IMR-90 (cell line): ENCODE results near the gene MAVS. TPM values are rescaled to one million over a fixed set of nuclear protein-coding genes. Genes with fewer than 3 reads are reported as not detected.
A peak's percentile ranks its signal among the peaks of the same experiment; 100 is the strongest.

Source experiments
- ATAC-seq: fragments of 200-7000 bp; cut with Tn5 transposase; 2 replicates; pipeline ENCODE4 v1.9.1; 2020; ENCODE audit warnings: low read depth, mild to moderate bottlenecking, moderate library complexity
- BruUV-seq: library from RNA; stranded (reverse); fragments of 400-500 nt; replicated peaks from 2 replicates; lab custom pipeline; 2021; lab: Mats Ljungman, UMichigan
- CTCF ChIA-PET: fragments of 300-600 bp; formaldehyde crosslinking; extraction: SDS; loops from one replicate; lab custom pipeline; 2021; ENCODE audit warnings: antibody characterized with exemption; lab: Yijun Ruan, JAX
- POLR2A ChIA-PET: fragments of 300-600 bp; sonication (Branson Sonifier 250); formaldehyde crosslinking; loops from one replicate; lab custom pipeline; 2022; ENCODE audit warnings: antibody characterized with exemption; ENCODE audit not compliant: unreplicated experiment; lab: Charles Lee
- DNase-seq: peaks from one replicate; pipeline ENCODE4 v3.0.0; 2013
- H2AFZ ChIP-seq: replicated peaks from 2 replicates; pipeline ENCODE3; 2013; ENCODE audit warnings: low read length, mild to moderate bottlenecking; ENCODE audit not compliant: poor library complexity
- H2AK5ac ChIP-seq: 2 replicates; pipeline ENCODE4 v1.6.1; 2013; ENCODE audit warnings: low read depth, low read length, inconsistent platforms
- H2AK9ac ChIP-seq: replicated peaks from 2 replicates; pipeline ENCODE3; 2013; ENCODE audit warnings: mild to moderate bottlenecking, low read depth, low read length, moderate library complexity; ENCODE audit not compliant: poor library complexity
- H2BK120ac ChIP-seq: 2 replicates; pipeline ENCODE4 v1.6.1; 2013; ENCODE audit warnings: low read depth, low read length, inconsistent platforms
- H2BK15ac ChIP-seq: 3 replicates; pipeline ENCODE4 v1.6.1; 2013; ENCODE audit warnings: low read depth, low read length, inconsistent platforms
- H2BK20ac ChIP-seq: 2 replicates; pipeline ENCODE4 v1.6.1; 2013; ENCODE audit warnings: low read depth, mild to moderate bottlenecking, inconsistent platforms, low read length, moderate library complexity
- H2BK5ac ChIP-seq: 2 replicates; pipeline ENCODE4 v1.6.1; 2013; ENCODE audit warnings: mild to moderate bottlenecking, low read depth, low read length, inconsistent platforms; ENCODE audit not compliant: poor library complexity, severe bottlenecking
- H3K14ac ChIP-seq: replicated peaks from 2 replicates; pipeline ENCODE4 v1.6.1; 2013; ENCODE audit warnings: low read depth, low read length, inconsistent platforms
- H3K18ac ChIP-seq: 2 replicates; pipeline ENCODE4 v1.6.1; 2013; ENCODE audit warnings: low read depth, low read length, control low read depth
- H3K23ac ChIP-seq: 2 replicates; pipeline ENCODE4 v1.6.1; 2013; ENCODE audit warnings: low read depth, low read length, inconsistent platforms
- H3K27ac ChIP-seq: 2 replicates; pipeline ENCODE4 v1.5.1; 2013; ENCODE audit warnings: mild to moderate bottlenecking, control low read depth, low read length; ENCODE audit not compliant: insufficient read depth
- H3K27me3 ChIP-seq: 2 replicates; pipeline ENCODE4 v1.6.1; 2013; ENCODE audit warnings: low read length; ENCODE audit not compliant: control insufficient read depth, insufficient read depth
- H3K36me3 ChIP-seq: 2 replicates; pipeline ENCODE4 v1.6.1; 2013; ENCODE audit warnings: low read length, mixed read lengths; ENCODE audit not compliant: control insufficient read depth, insufficient read depth
- H3K4ac ChIP-seq: 2 replicates; pipeline ENCODE4 v1.6.1; 2013; ENCODE audit warnings: low read depth, low read length, inconsistent platforms
- H3K4me1 ChIP-seq: 2 replicates; pipeline ENCODE4 v1.6.1; 2013; ENCODE audit warnings: low read length, mixed read lengths; ENCODE audit not compliant: control insufficient read depth, insufficient read depth
- H3K4me2 ChIP-seq: 2 replicates; pipeline ENCODE4 v1.6.1; 2013; ENCODE audit warnings: low read depth, mild to moderate bottlenecking, control low read depth, low read length, moderate library complexity
- H3K4me3 ChIP-seq: 2 replicates; pipeline ENCODE4 v1.5.1; 2013; ENCODE audit warnings: low read depth, mild to moderate bottlenecking, control low read depth, low read length, moderate library complexity; ENCODE audit not compliant: insufficient read depth
- H3K56ac ChIP-seq: 2 replicates; pipeline ENCODE4 v1.6.1; 2013; ENCODE audit warnings: low read length, inconsistent platforms; ENCODE audit not compliant: insufficient read depth; ENCODE audit errors: extremely low read depth
- H3K79me1 ChIP-seq, 2 experiments: 2 replicates each; pipeline ENCODE4 v1.6.1; 2013; ENCODE audit warnings: low read length in 2 of 2, inconsistent platforms in 1 of 2, low read depth in 1 of 2
- H3K9ac ChIP-seq: 2 replicates; pipeline ENCODE4 v1.6.1; 2013; ENCODE audit warnings: low read depth, low read length, control low read depth
- H3K9me1 ChIP-seq: 2 replicates; pipeline ENCODE4 v1.6.1; 2013; ENCODE audit warnings: low read length, inconsistent platforms; ENCODE audit not compliant: insufficient read depth
- H3K9me3 ChIP-seq: 2 replicates; pipeline ENCODE4 v1.6.1; 2013; ENCODE audit warnings: low read length; ENCODE audit not compliant: control insufficient read depth, insufficient read depth
- H4K20me1 ChIP-seq: 2 replicates; pipeline ENCODE4 v1.6.1; 2013; ENCODE audit warnings: low read length, inconsistent platforms; ENCODE audit not compliant: insufficient read depth
- H4K5ac ChIP-seq: 2 replicates; pipeline ENCODE4 v1.6.1; 2013; ENCODE audit warnings: mild to moderate bottlenecking, low read depth, low read length, control low read depth
- H4K8ac ChIP-seq, 2 experiments: 2 replicates each; pipeline ENCODE4 v1.6.1; 2013; ENCODE audit warnings: low read depth in 2 of 2, low read length in 2 of 2, control low read depth in 1 of 2, inconsistent platforms in 1 of 2
- H4K91ac ChIP-seq: 2 replicates; pipeline ENCODE4 v1.6.1; 2013; ENCODE audit warnings: low read depth, low read length, inconsistent platforms; ENCODE audit not compliant: insufficient read depth
- CEBPB ChIP-seq: IDR thresholded peaks from 2 replicates; pipeline ENCODE4 v1.6.1; 2012; ENCODE audit warnings: low read depth, low read length, improper control_type of control experiment
- MAFK ChIP-seq: IDR thresholded peaks from 2 replicates; pipeline ENCODE4 v1.6.1; 2012; ENCODE audit warnings: low read depth, low read length, improper control_type of control experiment
- WGBS, 2 experiments: methylation state at CpG; one replicate each; pipeline versions ENCODE4 v1.1.5 to v1.1.7; 2013; ENCODE audit warnings: missing lambda C conversion rate in 2 of 2; ENCODE audit not compliant: insufficient read length in 1 of 2; ENCODE audit errors: extremely low coverage in 2 of 2; 5-methylcytosine and 5-hydroxymethylcytosine counted together
- dilution Hi-C: fragments of 300-500 bp; cut with HindIII; formaldehyde crosslinking; loops from one replicate; pipeline ENCODE4 v1.14.3; 2018; ENCODE audit warnings: low sequenced_read_pairs; ENCODE audit not compliant: unreplicated experiment
- in situ Hi-C: fragments of 300-500 bp; cut with MboI; formaldehyde crosslinking; loops from 3 replicates; pipeline ENCODE4 v1.14.3; 2019; ENCODE audit warnings: low sequenced_read_pairs, inconsistent platforms, mixed read lengths
- intact Hi-C: fragments of 100-400 bp; cut with micrococcal nuclease; formaldehyde crosslinking; loops from 2 replicates; pipeline ENCODE4 v1.10.0; 2022
- polyA plus RNA-seq, 3 experiments: library from polyadenylated mRNA; depleted of rRNA; stranded (reverse); fragments of >200 nt; gene quantifications; 2 replicates each; pipeline ENCODE4 v1.2.3, GENCODE V29; 2012; ENCODE audit warnings: low replicate concordance in 1 of 3
- total RNA-seq: library from RNA; depleted of rRNA; stranded (reverse); fragments of >200 nt; gene quantifications from 2 replicates; pipeline ENCODE4 v1.2.3, GENCODE V29; 2012

Gene MAVS
- total and polyA plus RNA-seq, 2 of the 4 experiments (the other 2 are of a cell fraction) = 10.4 to 15.6 TPM

DNA sequence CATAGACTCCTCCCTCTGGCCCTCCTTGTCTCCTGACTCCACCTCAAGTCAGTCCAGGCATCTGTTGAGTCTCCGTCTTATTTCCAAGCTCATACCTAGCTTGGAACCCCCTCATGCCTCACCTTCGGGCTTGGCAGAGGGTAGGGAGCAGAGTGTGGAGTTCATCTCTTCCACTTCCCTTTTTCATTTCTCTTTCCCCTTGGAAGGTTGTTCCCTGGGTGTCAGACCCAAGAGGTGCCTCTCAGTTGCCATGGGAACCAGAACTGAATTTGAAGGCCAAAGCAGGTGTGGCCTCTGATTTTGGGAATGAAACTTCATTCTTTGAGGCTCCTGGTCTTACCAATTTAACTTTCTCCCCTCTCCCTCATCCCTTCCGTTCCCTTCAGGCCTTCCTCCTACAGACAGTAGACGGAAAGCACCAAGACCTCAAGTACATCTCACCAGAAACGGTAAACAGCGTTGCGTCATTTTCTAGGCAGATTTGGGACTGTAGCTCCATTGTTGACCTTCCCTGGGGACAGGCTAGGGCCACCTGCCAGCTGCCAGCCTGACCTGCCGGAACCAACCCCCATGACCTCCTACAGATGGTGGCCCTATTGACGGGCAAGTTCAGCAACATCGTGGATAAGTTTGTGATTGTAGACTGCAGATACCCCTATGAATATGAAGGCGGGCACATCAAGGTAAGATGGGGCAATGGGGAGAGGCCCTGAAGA is 44.0 kb upstream of the MAVS start:
- Histone ChIP-seq H2BK15ac (no peak overlapping the region), H3K4me2 (no peak overlapping the region), H2BK5ac (no peak overlapping the region), H3K79me1 (peaks cover 33 to 95% of the 10 kb centered on the region in 2 experiments), H3K27me3 (no peaks in the 10 kb centered on the region), H4K8ac (no peak overlapping the region), H3K23ac (no peak overlapping the region), H4K5ac (no peak overlapping the region), H3K9ac (no peak overlapping the region), H4K91ac (no peak overlapping the region), H3K18ac (no peak overlapping the region), H3K36me3 (peaks cover 72% of the 10 kb centered on the region), H2AFZ (no peak overlapping the region), H2AK5ac (no peak overlapping the region), H4K20me1 (no peaks in the 10 kb centered on the region), H3K4ac (no peak overlapping the region), H2AK9ac (peak overlapping the region; percentile 81), H3K4me3 (no peak overlapping the region), H3K9me3 (no peaks in the 10 kb centered on the region), H3K9me1 (peaks cover 42% of the 10 kb centered on the region), H2BK120ac (no peak overlapping the region), H3K56ac (no peak overlapping the region), H3K14ac (no peak overlapping the region), H2BK20ac (no peak overlapping the region), H3K27ac (no peak overlapping the region), H3K4me1 (peaks cover 38% of the 10 kb centered on the region)
- in situ Hi-C loops = no loop called here
- dilution Hi-C loops = no loop called here
- 95% methylated on average over 4 of the region's 11 CpGs; no CpG with 5 or more reads in 1 of the 2 experiments for WGBS, 2 experiments
- BruUV-seq = no TSS peak
- TF ChIP-seq MAFK = no peak
- TF ChIP-seq CEBPB = 0 out of 2 replicates have a peak, but pooled peaks have one; percentile 6
- ChIA-PET CTCF (no interaction called here), POLR2A (no interaction called here)
- DNase-seq (no peak), ATAC-seq (no peak)
- intact Hi-C loops = no loop called here
